HEK293T (cell line): ENCODE measurements around the gene ARID1B.
A peak's percentile ranks its signal among the peaks of the same experiment; 100 is the strongest.

Experiments
- CTCF ChIA-PET: fragments of 350-600 bp; formaldehyde crosslinking; extraction: SDS; loops from one replicate; lab custom pipeline; 2021; ENCODE audit warnings: antibody characterized with exemption, inconsistent platforms; lab: Yijun Ruan, JAX
- POLR2A ChIA-PET: fragments of 350-600 bp; formaldehyde crosslinking; extraction: SDS; loops from one replicate; lab custom pipeline; 2020; ENCODE audit warnings: antibody characterized with exemption, inconsistent platforms; lab: Yijun Ruan, JAX
- DNase-seq: peaks from one replicate; pipeline ENCODE4 v3.0.0; 2012; ENCODE audit warnings: mixed read lengths; ENCODE audit errors: extremely low spot score
- ARNT ChIP-seq: fragments of 450-650 bp; IDR thresholded peaks from 2 replicates; pipeline ENCODE4 v1.6.1; 2017; ENCODE audit warnings: mild to moderate bottlenecking
- BHLHE40 ChIP-seq: fragments of 450-650 bp; IDR thresholded peaks from 2 replicates; pipeline ENCODE4 v1.6.1; 2016; ENCODE audit warnings: mild to moderate bottlenecking, moderate library complexity, borderline replicate concordance
- CTBP1 ChIP-seq: fragments of 450-650 bp; IDR thresholded peaks from 2 replicates; pipeline ENCODE4 v1.6.1; 2016; ENCODE audit warnings: borderline replicate concordance
- ELF4 ChIP-seq: fragments of 450-650 bp; IDR thresholded peaks from 2 replicates; pipeline ENCODE4 v1.6.1; 2017; ENCODE audit warnings: antibody characterized with exemption
- FOXA1 ChIP-seq: fragments of 450-650 bp; IDR thresholded peaks from 2 replicates; pipeline ENCODE4 v1.6.1; 2016; ENCODE audit warnings: mild to moderate bottlenecking
- FOXK2 ChIP-seq: fragments of 450-650 bp; IDR thresholded peaks from 2 replicates; pipeline ENCODE4 v1.6.1; 2016; ENCODE audit warnings: mild to moderate bottlenecking
- FOXM1 ChIP-seq: fragments of 450-650 bp; IDR thresholded peaks from 2 replicates; pipeline ENCODE4 v1.6.1; 2017; ENCODE audit warnings: mild to moderate bottlenecking, borderline replicate concordance
- HDGF ChIP-seq: fragments of 450-650 bp; IDR thresholded peaks from 2 replicates; pipeline ENCODE4 v1.6.1; 2017; ENCODE audit warnings: antibody characterized with exemption, borderline replicate concordance
- L3MBTL2 ChIP-seq: fragments of 450-650 bp; conservative IDR thresholded peaks from 2 replicates; pipeline ENCODE4 v1.6.1; 2016; ENCODE audit warnings: mild to moderate bottlenecking
- LEF1 ChIP-seq: fragments of 450-650 bp; IDR thresholded peaks from 2 replicates; pipeline ENCODE4 v1.6.1; 2017; ENCODE audit warnings: mild to moderate bottlenecking, borderline replicate concordance
- NFRKB ChIP-seq: fragments of 450-650 bp; IDR thresholded peaks from 2 replicates; pipeline ENCODE4 v1.6.1; 2016; ENCODE audit warnings: mild to moderate bottlenecking, moderate library complexity
- SP1 ChIP-seq: fragments of 450-650 bp; IDR thresholded peaks from 2 replicates; pipeline ENCODE4 v1.6.1; 2017
- SUZ12 ChIP-seq: fragments of 450-650 bp; IDR thresholded peaks from 2 replicates; pipeline ENCODE4 v1.6.1; 2016; ENCODE audit warnings: mild to moderate bottlenecking
- TARDBP ChIP-seq: fragments of 450-650 bp; IDR thresholded peaks from 2 replicates; pipeline ENCODE4 v1.6.1; 2016
- ZNF384 ChIP-seq: fragments of 450-650 bp; IDR thresholded peaks from 2 replicates; pipeline ENCODE4 v1.6.1; 2016
- TF ChIP-seq, protein P1 (sequence below): fragments of 450-650 bp; IDR thresholded peaks from 2 replicates; pipeline ENCODE4 v1.6.1; 2016

Gene ARID1B

GRCh38 chr6:156889469-156889868 lies 112.3 kb downstream of the ARID1B start:
- no peak for TF ChIP-seq ZNF384
- TF ChIP-seq, protein P1, sequence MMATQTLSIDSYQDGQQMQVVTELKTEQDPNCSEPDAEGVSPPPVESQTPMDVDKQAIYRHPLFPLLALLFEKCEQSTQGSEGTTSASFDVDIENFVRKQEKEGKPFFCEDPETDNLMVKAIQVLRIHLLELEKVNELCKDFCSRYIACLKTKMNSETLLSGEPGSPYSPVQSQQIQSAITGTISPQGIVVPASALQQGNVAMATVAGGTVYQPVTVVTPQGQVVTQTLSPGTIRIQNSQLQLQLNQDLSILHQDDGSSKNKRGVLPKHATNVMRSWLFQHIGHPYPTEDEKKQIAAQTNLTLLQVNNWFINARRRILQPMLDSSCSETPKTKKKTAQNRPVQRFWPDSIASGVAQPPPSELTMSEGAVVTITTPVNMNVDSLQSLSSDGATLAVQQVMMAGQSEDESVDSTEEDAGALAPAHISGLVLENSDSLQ: no peak
- TF ChIP-seq HDGF: no peak
- no peak for TF ChIP-seq SP1
- no peak for TF ChIP-seq NFRKB
- no peak for TF ChIP-seq FOXK2
- TF ChIP-seq ARNT: no peak
- no peak for TF ChIP-seq LEF1
- TF ChIP-seq ELF4: no peak
- TF ChIP-seq L3MBTL2: no peak
- no peak for TF ChIP-seq FOXM1
- no peak for TF ChIP-seq SUZ12
- TF ChIP-seq BHLHE40: no peak
- TF ChIP-seq TARDBP: no peak
- TF ChIP-seq CTBP1: no peak
- TF ChIP-seq FOXA1: no peak
- CTCF ChIA-PET: interaction anchor here (0.7 to 0.9 kb wide), 2 partner anchors 36 to 45 kb away, joined by 3 read pairs; no protein-coding TSS in a partner anchor
- POLR2A ChIA-PET: no interaction called here
- no peak for DNase-seq

DNA sequence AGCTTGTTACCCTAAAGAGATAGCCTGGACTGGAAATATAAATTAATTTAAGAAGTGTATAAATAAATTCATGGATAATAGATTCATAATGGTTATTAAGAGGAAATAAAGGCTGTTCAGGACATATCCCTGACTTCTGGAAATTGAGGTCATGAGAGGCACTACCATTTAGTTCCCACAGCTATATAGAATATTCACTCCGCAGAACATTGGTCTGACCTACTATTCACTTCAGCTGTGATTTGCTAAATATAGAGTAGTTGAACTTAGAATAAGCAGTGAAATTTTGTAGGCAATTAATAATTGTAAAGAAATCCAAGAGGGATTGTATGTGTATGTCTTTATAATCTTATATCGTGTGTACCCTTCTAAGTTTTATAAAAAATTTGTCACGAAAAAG lies 112.8 kb downstream of the ARID1B start:
- ChIA-PET CTCF (interaction anchor here (0.9 kb wide), 2 partner anchors 44 to 52 kb away, joined by 3 read pairs; no protein-coding TSS in a partner anchor), POLR2A (no interaction called here)

DNA sequence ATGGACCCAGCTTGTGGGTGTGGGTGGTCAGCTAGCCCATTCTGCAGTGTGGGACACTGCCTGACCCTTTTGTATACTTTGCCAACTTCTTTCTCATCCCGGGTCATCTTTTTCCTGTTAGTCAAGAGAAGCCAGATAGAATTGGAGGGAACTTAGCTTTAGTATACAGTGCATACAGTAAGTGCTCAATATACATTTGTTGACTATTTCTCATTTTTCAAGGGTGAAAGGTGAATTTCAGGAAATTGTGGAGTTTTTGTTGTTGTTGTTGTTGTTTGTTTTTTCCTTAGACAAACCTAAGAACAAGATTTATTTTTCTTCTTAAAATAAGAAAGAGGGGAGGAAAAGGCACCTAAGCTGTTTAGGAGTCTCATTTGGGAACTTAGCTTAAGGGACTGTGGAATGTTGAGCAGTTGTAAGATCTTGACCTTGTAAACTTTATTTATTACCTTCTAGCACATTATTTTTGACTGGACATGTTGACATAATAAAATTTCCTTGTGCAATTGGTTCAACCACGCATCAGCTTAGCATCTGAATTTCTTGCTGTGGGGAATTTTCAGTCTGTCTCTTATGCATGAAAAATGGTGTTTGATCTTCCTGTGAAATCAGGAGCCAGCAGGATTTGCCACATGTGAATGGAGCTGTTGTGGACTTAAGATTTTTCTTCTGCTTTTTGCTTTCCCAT lies 113.6 kb downstream of the ARID1B start:
- no peak for TF ChIP-seq TARDBP
- TF ChIP-seq, protein P1: peak; percentile 56
- no peak for DNase-seq
- ChIA-PET CTCF (interaction anchor here (0.7 to 0.9 kb wide), 2 partner anchors 51 to 66 kb away, joined by 3 read pairs; no protein-coding TSS in a partner anchor), POLR2A (no interaction called here)

More for the DNA sequence above, 112.8 kb downstream of the ARID1B start:
- DNase-seq: no peak
- TF ChIP-seq FOXK2 (no peak), SUZ12 (no peak), CTBP1 (no peak), LEF1 (no peak), NFRKB (no peak), ARNT (no peak), SP1 (no peak), ELF4 (no peak), TARDBP (no peak), BHLHE40 (no peak), FOXM1 (no peak), L3MBTL2 (no peak), ZNF384 (no peak), FOXA1 (no peak), HDGF (no peak)
- TF ChIP-seq, protein P1: no peak

- ChIA-PET CTCF (interaction anchor here (0.7 kb wide), 2 partner anchors 27 to 79 kb away, joined by 3 read pairs; no protein-coding TSS in a partner anchor), POLR2A (interaction anchor here (0.7 to 0.8 kb wide), 2 partner anchors 13 to 15 kb away, joined by 3 read pairs; no protein-coding TSS in a partner anchor)
- TF ChIP-seq SUZ12 (no peak), TARDBP (no peak), L3MBTL2 (no peak)
- TF ChIP-seq, protein P1: no peak
- DNase-seq: no peak
These were observed 120.8 kb downstream of the ARID1B start for GRCh38 chr6:156897907-156898531.

DNA sequence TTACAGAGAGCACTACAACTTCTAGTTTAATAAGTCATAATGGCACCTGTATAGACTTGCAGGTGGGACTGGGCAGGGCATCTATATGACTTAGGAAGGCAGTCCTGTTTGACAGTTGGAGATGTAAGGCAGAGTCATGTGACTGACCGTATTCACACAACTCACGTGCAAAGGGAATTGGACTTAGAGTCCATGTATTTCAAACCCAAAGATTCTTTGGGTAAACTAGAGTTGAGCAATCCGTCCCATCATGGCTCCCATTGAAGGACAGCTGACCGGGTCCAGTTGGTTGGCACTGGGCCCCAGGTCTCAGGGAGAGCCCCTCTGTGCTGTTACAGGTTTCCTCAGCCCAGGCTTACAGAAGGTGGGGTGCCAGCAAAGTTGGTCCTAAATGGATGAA lies 121.9 kb downstream of the ARID1B start:
- no peak for TF ChIP-seq HDGF
- no peak for TF ChIP-seq ARNT
- no peak for TF ChIP-seq LEF1
- TF ChIP-seq L3MBTL2: no peak
- TF ChIP-seq FOXM1: no peak
- TF ChIP-seq SP1: no peak
- TF ChIP-seq CTBP1: no peak
- TF ChIP-seq TARDBP: no peak
- TF ChIP-seq FOXA1: no peak
- TF ChIP-seq ELF4: no peak
- no peak for TF ChIP-seq ZNF384
- TF ChIP-seq NFRKB: no peak
- POLR2A ChIA-PET: no interaction called here
- CTCF ChIA-PET: interaction anchor here (1.2 kb wide), 1 partner anchor 27 kb away, joined by 3 read pairs; no protein-coding TSS in a partner anchor
- DNase-seq: no peak
